SK-N-SH treated with all-trans-retinoic acid at 6 μM for 48 hours (cell line): ENCODE measurements around the gene LHFPL3.

Experiments
- ATAC-seq: fragments of 200-7000 bp; cut with Tn5 transposase; 3 replicates; pipeline ENCODE4 v1.9.1; 2020; ENCODE audit warnings: mild to moderate bottlenecking, moderate library complexity
- ARNTL ChIP-seq: fragments of 450-650 bp; formaldehyde crosslinking; IDR thresholded peaks from 2 replicates; pipeline ENCODE4 v1.5.0; 2020; ENCODE audit warnings: low read depth, mild to moderate bottlenecking, moderate library complexity, borderline replicate concordance
- BACH2 ChIP-seq: fragments of 250-450 bp; sonication (Bioruptor Pico); IDR thresholded peaks from 2 replicates; pipeline ENCODE4 v1.9.0; 2021; ENCODE audit warnings: mild to moderate bottlenecking, borderline replicate concordance
- CREB5 ChIP-seq: fragments of 250-450 bp; sonication (Bioruptor Pico); IDR thresholded peaks from 2 replicates; pipeline ENCODE4 v1.5.1; 2020; ENCODE audit warnings: low read depth, mild to moderate bottlenecking, moderate library complexity
- CSDC2 ChIP-seq: fragments of 250-450 bp; sonication (Bioruptor Pico); IDR thresholded peaks from 2 replicates; pipeline ENCODE4 v1.5.0; 2020; ENCODE audit warnings: mild to moderate bottlenecking, moderate library complexity
- CSRNP3 ChIP-seq: fragments of 250-450 bp; sonication (Bioruptor Pico); IDR thresholded peaks from 2 replicates; pipeline ENCODE4 v1.5.1; 2021; ENCODE audit warnings: mild to moderate bottlenecking, moderate library complexity
- ESRRG ChIP-seq: fragments of 250-450 bp; sonication (Bioruptor Pico); IDR thresholded peaks from 2 replicates; pipeline ENCODE4 v1.6.1; 2021; ENCODE audit warnings: mild to moderate bottlenecking
- GLIS3 ChIP-seq: fragments of 250-450 bp; sonication (Bioruptor Pico); IDR thresholded peaks from 2 replicates; pipeline ENCODE4 v1.5.0; 2020; ENCODE audit warnings: mild to moderate bottlenecking, moderate library complexity
- OSR1 ChIP-seq: fragments of 250-450 bp; sonication (Bioruptor Pico); IDR thresholded peaks from 2 replicates; pipeline ENCODE4 v1.8.0; 2022; ENCODE audit warnings: moderate library complexity, mild to moderate bottlenecking, inconsistent platforms
- PATZ1 ChIP-seq: fragments of 250-450 bp; sonication (Bioruptor Pico); IDR thresholded peaks from 2 replicates; pipeline ENCODE4 v1.8.0; 2020; ENCODE audit warnings: mild to moderate bottlenecking, moderate library complexity, borderline replicate concordance
- POU6F1 ChIP-seq: fragments of 250-450 bp; sonication (Bioruptor Pico); IDR thresholded peaks from 2 replicates; pipeline ENCODE4 v1.8.0; 2021; ENCODE audit warnings: low read depth, mild to moderate bottlenecking, moderate library complexity, borderline replicate concordance
- PPARA ChIP-seq: fragments of 250-450 bp; sonication (Bioruptor Pico); IDR thresholded peaks from 2 replicates; pipeline ENCODE4 v1.5.0; 2020; ENCODE audit warnings: mild to moderate bottlenecking, borderline replicate concordance
- SNAI2 ChIP-seq: fragments of 250-450 bp; sonication (Bioruptor Pico); IDR thresholded peaks from 2 replicates; pipeline ENCODE4 v1.5.0; 2020; ENCODE audit warnings: mild to moderate bottlenecking, moderate library complexity
- TCF4 ChIP-seq: fragments of 250-450 bp; sonication (Bioruptor Pico); IDR thresholded peaks from 2 replicates; pipeline ENCODE4 v1.8.0; 2021; ENCODE audit warnings: mild to moderate bottlenecking, moderate library complexity, borderline replicate concordance
- TSHZ2 ChIP-seq: fragments of 250-450 bp; sonication (Bioruptor Pico); IDR thresholded peaks from 2 replicates; pipeline ENCODE4 v1.5.0; 2020; ENCODE audit warnings: mild to moderate bottlenecking, moderate library complexity
- ZC3H10 ChIP-seq: fragments of 250-450 bp; sonication (Bioruptor Pico); IDR thresholded peaks from 2 replicates; pipeline ENCODE4 v1.5.1; 2021; ENCODE audit warnings: mild to moderate bottlenecking, moderate library complexity
- ZFP3 ChIP-seq: fragments of 250-450 bp; sonication (Bioruptor Pico); IDR thresholded peaks from 2 replicates; pipeline ENCODE4 v1.5.0; 2020; ENCODE audit warnings: mild to moderate bottlenecking, moderate library complexity
- ZNF565 ChIP-seq: fragments of 450-650 bp; formaldehyde crosslinking; conservative IDR thresholded peaks from 2 replicates; pipeline ENCODE4 v1.5.0; 2020; ENCODE audit warnings: low read depth, mild to moderate bottlenecking, moderate library complexity
- ZNF70 ChIP-seq: fragments of 450-650 bp; formaldehyde crosslinking; IDR thresholded peaks from 2 replicates; pipeline ENCODE4 v1.5.0; 2020; ENCODE audit warnings: mild to moderate bottlenecking, moderate library complexity
- ZNF8 ChIP-seq: fragments of 450-650 bp; formaldehyde crosslinking; IDR thresholded peaks from 2 replicates; pipeline ENCODE4 v1.5.0; 2020; ENCODE audit warnings: mild to moderate bottlenecking, moderate library complexity

The LHFPL3 gene

GRCh38 chr7:104625956-104626355, 297.6 kb downstream of the LHFPL3 start (continued):
- TF ChIP-seq CSDC2 (CRISPR knock-in tag): no peak
- TF ChIP-seq CREB5 (CRISPR knock-in tag): no peak

GRCh38 chr7:104627516-104627915, 299.1 kb downstream of the LHFPL3 start:
- peak; percentile 71 for ATAC-seq
- TF ChIP-seq SNAI2 (CRISPR knock-in tag) (0 out of 2 replicates have a peak, but pooled peaks have one; percentile 18), CSRNP3 (CRISPR knock-in tag) (no peak)

- ATAC-seq: peak; percentile 28; the same call in 1 of the 3 replicates
- TF ChIP-seq TSHZ2 (CRISPR knock-in tag) (peak; percentile 81; the same call in 1 of the 2 replicates), CSDC2 (CRISPR knock-in tag) (no peak), ZFP3 (CRISPR knock-in tag) (no peak), ZNF8 (CRISPR knock-in tag) (peak; percentile 45; the same call in 1 of the 2 replicates), TCF4 (CRISPR knock-in tag) (peak; percentile 96), POU6F1 (CRISPR knock-in tag) (no peak), ARNTL (CRISPR knock-in tag) (no peak), ZNF70 (CRISPR knock-in tag) (peak; percentile 21; the same call in 1 of the 2 replicates), GLIS3 (CRISPR knock-in tag) (0 out of 2 replicates have a peak, but pooled peaks have one; percentile 63), BACH2 (CRISPR knock-in tag) (no peak)
These were observed 299.6 kb downstream of the LHFPL3 start for GRCh38 chr7:104628017-104628416.

GRCh38 chr7:104629408-104629807, 301.0 kb downstream of the LHFPL3 start:
- TF ChIP-seq ZC3H10 (CRISPR knock-in tag) (no peak), TCF4 (CRISPR knock-in tag) (peak; percentile 39; the same call in 1 of the 2 replicates), ZFP3 (CRISPR knock-in tag) (no peak)
- ATAC-seq: no peak; the same call in 2 of the 3 replicates

- TF ChIP-seq TCF4 (CRISPR knock-in tag): no peak
- no peak for TF ChIP-seq CREB5 (CRISPR knock-in tag)
- TF ChIP-seq CSDC2 (CRISPR knock-in tag): no peak
- no peak for TF ChIP-seq GLIS3 (CRISPR knock-in tag)
- TF ChIP-seq ESRRG (CRISPR knock-in tag): no peak
- no peak for TF ChIP-seq PATZ1 (CRISPR knock-in tag)
- no peak for TF ChIP-seq PPARA (CRISPR knock-in tag)
- TF ChIP-seq ZNF565: no peak
- TF ChIP-seq OSR1 (CRISPR knock-in tag): no peak
- no peak for TF ChIP-seq ZNF70 (CRISPR knock-in tag)
- no peak for TF ChIP-seq ZC3H10 (CRISPR knock-in tag)
- no peak for TF ChIP-seq CSRNP3 (CRISPR knock-in tag)
- ATAC-seq: no peak
These were observed 312.1 kb downstream of the LHFPL3 start for GRCh38 chr7:104640506-104640905.
